Left ventricle myocardium inferior (tissue), 1 donor: ENCODE results near the gene RAB34. TPM values are rescaled to one million over a fixed set of nuclear protein-coding genes. Genes with fewer than 3 reads are reported as not detected.

Source experiments
- DNase-seq: peaks from one replicate; pipeline ENCODE4 v3.0.0-alpha.2; 2020
- H3K27ac ChIP-seq: fragments of 200-600 bp; replicated peaks from 2 replicates; pipeline ENCODE4 v1.8.0; 2021
- H3K27me3 ChIP-seq: fragments of 200-600 bp; 2 replicates; pipeline ENCODE4 v1.8.0; 2021; ENCODE audit warnings: low read depth
- H3K36me3 ChIP-seq: fragments of 200-600 bp; 2 replicates; pipeline ENCODE4 v1.8.0; 2021
- H3K4me1 ChIP-seq: fragments of 200-600 bp; 2 replicates; pipeline ENCODE4 v1.8.0; 2021
- H3K4me3 ChIP-seq: fragments of 200-600 bp; 2 replicates; pipeline ENCODE4 v1.8.0; 2021; ENCODE audit warnings: mild to moderate bottlenecking, moderate library complexity
- H3K9me3 ChIP-seq: fragments of 200-600 bp; replicated peaks from 2 replicates; pipeline ENCODE4 v1.8.0; 2021
- CTCF ChIP-seq: fragments of 200-600 bp; IDR thresholded peaks from 2 replicates; pipeline ENCODE4 v1.8.0; 2021; ENCODE audit warnings: antibody characterized with exemption, mild to moderate bottlenecking, borderline replicate concordance
- intact Hi-C: fragments of 100-400 bp; cut with micrococcal nuclease; formaldehyde crosslinking; loops from one replicate; pipeline ENCODE4 v1.11.0; 2022
- total RNA-seq: library from RNA; stranded (reverse); fragmentation: NEBNext Ultra II Directional; extraction: Animal tissue kit (Norgen Biotek cat#: 25700); gene quantifications from one replicate; pipeline ENCODE4 v1.2.1, GENCODE V29; 2021
- donor health status: DM: no; HTN: yes; CAD: no; lungs with severe emphysema.

RAB34 gene
- total RNA-seq, 1 donor from 2014 or later = 13.1 TPM

- Histone ChIP-seq H3K9me3 (no peaks in the 10 kb centered on the region), H3K4me1 (no peaks in the 10 kb centered on the region), H3K36me3 (no peaks in the 10 kb centered on the region), H3K27me3 (no peaks in the 10 kb centered on the region), H3K27ac (no peak overlapping the region), H3K4me3 (no peak overlapping the region)
- TF ChIP-seq CTCF = no peak
- intact Hi-C loops = no loop called here
- DNase-seq = no peak
Measured at GRCh38 chr17:28734712-28735241, 17.1 kb upstream of the RAB34 start.

- DNase-seq = no peak
- intact Hi-C loops = no loop called here
- no peak for TF ChIP-seq CTCF
- Histone ChIP-seq H3K4me3 (no peak overlapping the region), H3K9me3 (no peaks in the 10 kb centered on the region), H3K36me3 (no peaks in the 10 kb centered on the region), H3K4me1 (peaks cover 11% of the 10 kb centered on the region), H3K27me3 (no peaks in the 10 kb centered on the region), H3K27ac (no peak overlapping the region)
Measured at GRCh38 chr17:28733346-28733745, 15.7 kb upstream of the RAB34 start.

- H3K9me3 ChIP-seq = no peaks in the 10 kb centered on the region
- H3K27ac ChIP-seq = no peak overlapping the region
- no peak overlapping the region for H3K4me3 ChIP-seq
- H3K4me1 ChIP-seq = peaks cover 41% of the 10 kb centered on the region
- no peaks in the 10 kb centered on the region for H3K27me3 ChIP-seq
- intact Hi-C loops = no loop called here
- no peak for DNase-seq
- no peak for TF ChIP-seq CTCF
- H3K36me3 ChIP-seq = no peaks in the 10 kb centered on the region
Measured at GRCh38 chr17:28729950-28730330, 12.3 kb upstream of the RAB34 start.

- DNase-seq = peak; percentile 95
- H3K36me3 ChIP-seq = peaks cover 12% of the 10 kb centered on the region
Measured at GRCh38 chr17:28728364-28729200, 10.9 kb upstream of the RAB34 start, which contains the start of gene NEK8. Gene NEK8 (plus strand): TSS chr17:28728788. CDS start chr17:28728814, 26 bp downstream.

More at GRCh38 chr17:28728364-28729200, 10.9 kb upstream of the RAB34 start, which contains the start of gene NEK8:
- H3K27ac ChIP-seq = peak within 1 kb of the TSS; percentile 98
- intact Hi-C loops = no loop called here
- H3K27me3 ChIP-seq = no peaks in the 10 kb centered on the region
- H3K4me1 ChIP-seq = peaks cover 43% of the 10 kb centered on the region
- H3K4me3 ChIP-seq = peak within 1 kb of the TSS; percentile 78
- no peak for TF ChIP-seq CTCF
- H3K9me3 ChIP-seq = no peaks in the 10 kb centered on the region
